ENCODE data around the gene HOXC6. TPM values are rescaled to one million over a fixed set of nuclear protein-coding genes. Genes with fewer than 3 reads are reported as not detected.

HOXC6 gene
- total RNA-seq, 4 donors from 2014 or later: 3.6 to 17.3 (median 7.2) TPM

DNA sequence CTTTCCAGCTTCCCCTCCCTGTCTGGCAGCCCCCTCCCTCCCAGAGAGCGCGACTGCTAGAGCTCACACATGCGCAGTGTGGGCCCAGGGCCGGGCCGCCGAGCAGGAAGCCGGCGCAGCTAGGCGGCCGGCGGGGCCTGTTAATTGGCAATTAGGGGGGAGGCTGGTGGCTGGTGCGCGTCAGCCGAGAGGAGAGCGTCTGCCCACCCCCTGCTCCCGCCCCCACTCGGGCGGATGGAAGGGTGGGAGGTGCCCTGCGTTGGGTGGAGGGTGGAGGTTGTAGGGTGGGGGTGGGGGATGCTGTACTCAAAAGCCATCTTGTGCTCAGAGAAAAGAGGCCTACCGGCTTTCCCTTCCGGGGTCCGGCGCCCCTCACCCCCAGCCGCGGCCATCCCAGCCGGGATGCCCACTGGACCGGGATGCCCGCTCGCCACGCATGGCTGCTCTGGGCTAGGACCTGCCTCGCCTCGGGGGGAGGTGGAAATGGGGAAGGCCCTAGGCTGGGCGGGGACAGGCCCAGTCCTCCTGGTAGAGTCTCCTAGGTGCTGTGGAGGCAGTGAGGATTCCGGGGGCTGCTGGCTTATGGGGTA, 10.3 kb upstream of the HOXC6 start:
- 0 to 3% methylated on average over 28 to 31 of the region's 34 CpGs for WGBS, 2 donors
- H3K4me3 ChIP-seq: peak overlapping the region; percentile 53 to 74 (median 62)
- peaks cover 0 to 82% (median 21%) of the 10 kb centered on the region in 4 donors for H3K4me1 ChIP-seq
- peak overlapping the region; percentile 87 to 99 (median 96) for H3K27ac ChIP-seq
- peak; percentile 79 to 87 for DNase-seq (ENCODE audit: low spot score in 2 of 2)
- TF ChIP-seq EP300 (IDR thresholded peaks at IDR 0.05) (peak in 1 of 2 donors; percentile 95), POLR2A (IDR thresholded peaks at IDR 0.05) (peak; percentile 41 to 77)
- TF ChIP-seq, protein P1, sequence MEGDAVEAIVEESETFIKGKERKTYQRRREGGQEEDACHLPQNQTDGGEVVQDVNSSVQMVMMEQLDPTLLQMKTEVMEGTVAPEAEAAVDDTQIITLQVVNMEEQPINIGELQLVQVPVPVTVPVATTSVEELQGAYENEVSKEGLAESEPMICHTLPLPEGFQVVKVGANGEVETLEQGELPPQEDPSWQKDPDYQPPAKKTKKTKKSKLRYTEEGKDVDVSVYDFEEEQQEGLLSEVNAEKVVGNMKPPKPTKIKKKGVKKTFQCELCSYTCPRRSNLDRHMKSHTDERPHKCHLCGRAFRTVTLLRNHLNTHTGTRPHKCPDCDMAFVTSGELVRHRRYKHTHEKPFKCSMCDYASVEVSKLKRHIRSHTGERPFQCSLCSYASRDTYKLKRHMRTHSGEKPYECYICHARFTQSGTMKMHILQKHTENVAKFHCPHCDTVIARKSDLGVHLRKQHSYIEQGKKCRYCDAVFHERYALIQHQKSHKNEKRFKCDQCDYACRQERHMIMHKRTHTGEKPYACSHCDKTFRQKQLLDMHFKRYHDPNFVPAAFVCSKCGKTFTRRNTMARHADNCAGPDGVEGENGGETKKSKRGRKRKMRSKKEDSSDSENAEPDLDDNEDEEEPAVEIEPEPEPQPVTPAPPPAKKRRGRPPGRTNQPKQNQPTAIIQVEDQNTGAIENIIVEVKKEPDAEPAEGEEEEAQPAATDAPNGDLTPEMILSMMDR (IDR thresholded peaks at IDR 0.05): no peak
- no peaks in the 10 kb centered on the region for H3K9me3 ChIP-seq
- no peaks in the 10 kb centered on the region for H3K36me3 ChIP-seq
- peaks cover 0 to 42% of the 10 kb centered on the region in 2 donors for H3K27me3 ChIP-seq

DNA sequence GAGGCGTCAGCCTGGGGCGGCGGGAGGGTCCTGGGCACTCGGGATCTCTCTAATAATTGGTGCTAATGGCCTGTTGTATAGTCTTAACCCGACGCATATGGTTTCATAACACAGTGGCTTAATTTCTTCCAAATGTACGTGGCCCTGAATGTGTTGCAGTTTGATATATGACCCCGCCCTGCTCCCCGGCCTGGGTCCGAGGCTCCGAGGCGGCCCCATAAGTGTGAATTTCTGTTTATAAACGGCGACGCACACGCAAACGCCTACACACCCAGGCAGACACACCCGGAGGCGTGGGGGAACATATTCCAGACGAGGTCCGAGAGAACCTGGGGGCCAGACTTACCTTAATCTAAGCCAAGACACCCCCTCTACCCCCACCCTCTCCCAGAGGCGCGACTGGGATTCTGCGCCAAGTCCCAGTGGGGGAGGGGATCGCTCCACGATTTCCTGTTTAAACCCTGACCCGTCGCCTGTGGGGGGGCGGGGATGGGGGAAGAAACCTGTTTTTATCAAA, 9.7 kb upstream of the HOXC6 start:
- H3K36me3 ChIP-seq: no peaks in the 10 kb centered on the region
- DNase-seq (ENCODE audit: low spot score in 2 of 2): peak in 1 of 2 donors; percentile 68
- H3K4me3 ChIP-seq: peak overlapping the region; percentile 53 to 74 (median 62)
- no peaks in the 10 kb centered on the region for H3K9me3 ChIP-seq
- TF ChIP-seq EP300 (IDR thresholded peaks at IDR 0.05): no peak
- no peak for TF ChIP-seq POLR2A (IDR thresholded peaks at IDR 0.05)
- TF ChIP-seq, protein P1 (IDR thresholded peaks at IDR 0.05): no peak
- H3K27me3 ChIP-seq: peaks cover 0 to 36% of the 10 kb centered on the region in 2 donors
- H3K27ac ChIP-seq: peak overlapping the region; percentile 87 to 99 (median 96)
- 8 to 10% methylated on average over 25 to 26 of the region's 29 CpGs for WGBS, 2 donors
- H3K4me1 ChIP-seq: peaks cover 0 to 82% (median 23%) of the 10 kb centered on the region in 4 donors

DNA sequence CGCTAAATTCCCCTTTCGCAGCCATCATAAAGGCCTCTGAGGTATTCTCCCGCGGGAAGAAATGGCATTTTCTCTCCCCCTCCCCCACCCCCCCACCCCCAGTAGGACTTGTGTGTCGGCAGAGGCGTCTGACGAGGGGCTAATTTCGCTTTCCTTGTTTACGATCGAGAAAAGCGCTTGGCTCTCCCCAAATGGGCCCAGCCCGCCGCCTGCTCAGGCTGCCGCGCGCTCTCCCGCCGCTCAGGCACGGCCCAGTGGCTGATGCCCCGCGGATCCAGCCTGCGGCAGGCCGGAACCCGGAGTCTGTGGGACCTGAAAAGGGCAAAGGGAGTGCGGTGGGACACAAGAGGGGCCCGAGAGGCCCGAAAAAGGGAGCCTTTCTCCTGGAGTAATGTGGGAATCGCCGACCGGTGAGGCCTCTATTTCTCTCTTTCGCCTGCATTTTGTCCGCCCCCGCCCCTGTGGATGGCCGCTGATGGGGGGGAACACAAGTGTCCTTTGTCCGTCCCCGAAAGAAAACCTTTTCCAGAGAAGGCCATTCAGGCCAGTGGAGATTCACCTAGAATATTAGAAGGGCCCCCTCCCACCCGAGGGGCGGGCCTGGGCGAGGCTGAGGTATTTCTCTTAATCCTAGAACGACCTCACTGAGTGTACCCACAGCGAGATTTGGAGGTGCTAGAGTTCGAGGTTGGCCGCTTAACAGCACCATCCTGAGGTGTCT, 9.0 kb upstream of the HOXC6 start:
- Histone ChIP-seq H3K4me1 (peaks cover 0 to 86% (median 25%) of the 10 kb centered on the region in 4 donors), H3K27me3 (peaks cover 0 to 36% of the 10 kb centered on the region in 2 donors), H3K36me3 (no peaks in the 10 kb centered on the region), H3K4me3 (peak overlapping the region; percentile 53 to 74 (median 62)), H3K9me3 (no peaks in the 10 kb centered on the region), H3K27ac (peak overlapping the region; percentile 87 to 99 (median 96))
- 15 to 31% methylated on average over 43 of the region's 43 CpGs for WGBS, 2 donors
- DNase-seq (ENCODE audit: low spot score in 2 of 2): no peak
- TF ChIP-seq POLR2A (IDR thresholded peaks at IDR 0.05): no peak
- TF ChIP-seq, protein P1 (IDR thresholded peaks at IDR 0.05): no peak
- TF ChIP-seq EP300 (IDR thresholded peaks at IDR 0.05): no peak

DNA sequence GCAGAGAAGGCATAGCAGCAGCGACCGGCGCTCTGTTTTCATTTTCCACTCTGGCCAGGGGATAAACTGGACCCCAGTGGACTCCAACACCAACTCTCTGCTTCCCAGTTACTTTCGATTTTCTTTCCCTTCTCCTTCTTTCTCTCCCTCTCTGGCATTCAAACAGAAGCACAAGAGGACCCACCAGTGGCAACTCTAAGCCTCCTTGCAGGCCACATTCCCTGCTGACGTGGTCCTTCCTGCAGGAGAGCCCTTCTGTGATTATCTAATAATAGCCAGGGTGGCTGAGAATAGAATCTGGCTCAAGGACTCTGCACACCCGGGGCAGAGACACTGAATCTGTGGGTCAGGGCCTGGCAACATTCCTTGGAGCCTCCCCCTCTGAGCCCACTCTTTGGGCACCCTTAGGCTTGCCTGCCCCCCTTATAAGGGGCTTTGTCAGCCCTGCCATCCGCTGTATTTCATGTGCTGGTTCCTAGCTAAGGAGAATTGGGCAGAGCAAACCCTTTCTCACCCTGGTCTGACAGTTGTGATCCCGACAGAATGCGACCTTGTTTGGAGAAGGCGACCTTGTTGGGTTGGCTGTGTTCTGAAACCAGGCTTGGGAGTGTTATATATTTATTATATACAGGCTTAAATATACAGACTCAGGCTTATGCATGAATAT, 8.2 kb upstream of the HOXC6 start:
- H3K27me3 ChIP-seq: peaks cover 0 to 30% of the 10 kb centered on the region in 2 donors
- H3K4me1 ChIP-seq: peaks cover 0 to 87% (median 29%) of the 10 kb centered on the region in 4 donors
- no peak for DNase-seq (ENCODE audit: low spot score in 2 of 2)
- H3K36me3 ChIP-seq: no peaks in the 10 kb centered on the region
- TF ChIP-seq EP300 (IDR thresholded peaks at IDR 0.05): no peak
- TF ChIP-seq, protein P1 (IDR thresholded peaks at IDR 0.05): no peak
- TF ChIP-seq POLR2A (IDR thresholded peaks at IDR 0.05): no peak
- WGBS, 2 donors: 10 to 22% methylated on average over 10 of the region's 10 CpGs
- peak overlapping the region; percentile 53 to 74 (median 62) for H3K4me3 ChIP-seq
- H3K9me3 ChIP-seq: no peaks in the 10 kb centered on the region
- peak overlapping the region; percentile 87 to 99 (median 96) for H3K27ac ChIP-seq

All from tibial nerve (tissue), 4 donors.